ENCODE measurements around the gene ARHGEF1. TPM values are rescaled to one million over a fixed set of nuclear protein-coding genes. Genes with fewer than 3 reads are reported as not detected.
"Not testable (repeated sequence)": the region's sequence is repeated elsewhere in the genome, so short reads cannot be mapped to it uniquely, and the experiment has no call there.

ARHGEF1 gene
- total and polyA plus RNA-seq, 7 donors = 15.8 to 28.0 (median 20.7) TPM

DNA sequence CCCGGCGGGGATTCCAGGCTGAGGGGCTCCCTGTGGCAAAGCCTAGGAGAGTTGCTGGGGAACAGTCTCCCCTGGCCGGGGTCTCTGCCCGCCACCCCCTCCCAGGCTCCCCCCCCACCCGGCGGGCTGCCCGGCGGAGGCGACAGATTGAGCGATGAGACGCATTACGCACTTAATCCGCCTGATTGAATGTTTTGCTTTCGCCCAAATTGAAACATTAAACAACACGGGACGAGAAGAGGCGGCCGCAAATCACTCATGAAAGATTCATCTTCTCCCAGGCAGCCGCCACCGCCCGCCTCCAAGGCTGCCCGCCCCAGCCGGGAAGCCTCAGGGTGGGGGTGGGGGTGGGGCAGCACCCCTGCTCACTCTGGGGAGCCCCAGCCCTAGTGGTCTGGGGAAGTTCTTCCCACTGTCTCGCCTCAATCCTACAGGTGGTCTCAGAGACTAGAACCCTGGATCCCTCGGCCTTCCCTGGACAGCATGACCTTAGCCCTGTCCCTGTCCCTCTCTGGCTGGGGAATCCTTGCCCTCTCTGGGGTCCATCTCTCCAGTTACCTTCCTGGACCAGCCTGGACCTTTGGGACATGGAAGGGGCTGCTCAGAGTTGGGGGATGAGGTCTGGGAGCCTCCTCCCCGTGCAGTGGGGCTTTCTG is 52.9 kb downstream of the ARHGEF1 start:
- H3K27me3 ChIP-seq (ENCODE audit: insufficient read depth in 3 of 3, low read length in 2 of 3) = peaks cover 0 to 72% (median 30%) of the 10 kb centered on the region in 3 donors
- TF ChIP-seq, protein P1, sequence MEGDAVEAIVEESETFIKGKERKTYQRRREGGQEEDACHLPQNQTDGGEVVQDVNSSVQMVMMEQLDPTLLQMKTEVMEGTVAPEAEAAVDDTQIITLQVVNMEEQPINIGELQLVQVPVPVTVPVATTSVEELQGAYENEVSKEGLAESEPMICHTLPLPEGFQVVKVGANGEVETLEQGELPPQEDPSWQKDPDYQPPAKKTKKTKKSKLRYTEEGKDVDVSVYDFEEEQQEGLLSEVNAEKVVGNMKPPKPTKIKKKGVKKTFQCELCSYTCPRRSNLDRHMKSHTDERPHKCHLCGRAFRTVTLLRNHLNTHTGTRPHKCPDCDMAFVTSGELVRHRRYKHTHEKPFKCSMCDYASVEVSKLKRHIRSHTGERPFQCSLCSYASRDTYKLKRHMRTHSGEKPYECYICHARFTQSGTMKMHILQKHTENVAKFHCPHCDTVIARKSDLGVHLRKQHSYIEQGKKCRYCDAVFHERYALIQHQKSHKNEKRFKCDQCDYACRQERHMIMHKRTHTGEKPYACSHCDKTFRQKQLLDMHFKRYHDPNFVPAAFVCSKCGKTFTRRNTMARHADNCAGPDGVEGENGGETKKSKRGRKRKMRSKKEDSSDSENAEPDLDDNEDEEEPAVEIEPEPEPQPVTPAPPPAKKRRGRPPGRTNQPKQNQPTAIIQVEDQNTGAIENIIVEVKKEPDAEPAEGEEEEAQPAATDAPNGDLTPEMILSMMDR (IDR thresholded peaks at IDR 0.05) = no peak
- H3K4me3 ChIP-seq = no peak overlapping the region
- no peaks in the 10 kb centered on the region for H3K4me1 ChIP-seq
- 10 to 20% (median 12%) methylated on average over 23 to 26 of the region's 26 CpGs for whole genome bisulfite sequencing, 3 donors
- no peak overlapping the region for H3K27ac ChIP-seq
- no peaks in the 10 kb centered on the region for H3K36me3 ChIP-seq (ENCODE audit: insufficient read depth in 1 of 2, low read depth in 1 of 2)
- ATAC-seq = no peak
- intact Hi-C loops (cut with DNase I) = no loop called here
- no peak for DNase-seq
- no peaks in the 10 kb centered on the region for H3K9me3 ChIP-seq

DNA sequence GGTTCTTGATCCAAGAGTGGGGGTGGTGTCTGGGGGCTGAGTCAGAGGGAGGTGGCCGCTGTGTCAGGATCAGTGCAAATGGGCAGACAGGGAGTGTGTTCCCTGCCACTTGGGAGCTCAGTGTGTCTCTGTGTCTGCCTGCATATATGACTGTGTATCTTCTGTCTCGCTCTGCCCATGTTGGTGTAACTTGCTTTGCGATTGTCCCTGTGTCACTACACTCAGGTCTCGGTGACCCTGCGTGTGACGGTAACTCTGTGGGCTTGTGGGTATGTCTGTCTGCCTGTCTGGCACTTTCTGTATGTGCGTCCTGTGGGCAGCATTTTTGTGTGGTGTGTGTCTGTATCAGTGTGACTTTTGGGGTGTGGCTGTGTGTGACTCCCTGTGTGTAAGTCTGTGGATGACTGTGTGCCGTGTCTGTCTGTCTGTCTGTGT is 53.4 kb downstream of the ARHGEF1 start:
- TF ChIP-seq, protein P1 (IDR thresholded peaks at IDR 0.05) = no peak
- H3K4me1 ChIP-seq = peaks cover 3% of the 10 kb centered on the region
- DNase-seq (no peak), ATAC-seq (no peak)
- H3K27ac ChIP-seq = no peak overlapping the region
- no peaks in the 10 kb centered on the region for H3K9me3 ChIP-seq
- intact Hi-C loops (cut with DNase I) = no loop called here
- H3K4me3 ChIP-seq = no peak overlapping the region
- 59 to 66% (median 66%) methylated on average over 8 of the region's 8 CpGs for WGBS, 3 donors
- H3K27me3 ChIP-seq (ENCODE audit: insufficient read depth in 3 of 3, low read length in 2 of 3) = peaks cover under 1 to 72% (median 33%) of the 10 kb centered on the region in 3 donors
- H3K36me3 ChIP-seq (ENCODE audit: insufficient read depth in 1 of 2, low read depth in 1 of 2) = no peaks in the 10 kb centered on the region

DNA sequence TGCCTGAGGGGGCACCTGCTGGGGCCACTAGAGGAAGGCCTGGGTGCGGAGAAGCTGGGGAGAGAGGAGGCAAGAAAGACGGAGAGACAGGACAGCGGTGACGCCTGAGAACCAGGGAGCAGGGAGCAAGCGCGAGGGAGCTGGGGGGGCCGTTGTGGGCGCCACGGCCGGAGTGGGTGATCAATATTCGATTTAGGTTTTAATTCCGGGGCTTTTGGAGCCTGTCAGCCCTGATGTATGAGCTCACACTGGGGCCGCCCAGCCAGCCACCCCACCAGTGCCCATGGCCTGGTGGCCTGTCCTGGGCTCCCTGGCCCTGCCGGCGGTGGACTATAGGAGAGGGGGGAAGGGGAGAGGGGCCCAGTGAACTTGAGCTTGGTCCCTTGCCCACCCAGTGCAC is 54.0 kb downstream of the ARHGEF1 start:
- Histone ChIP-seq H3K4me3 (no peak overlapping the region), H3K4me1 (peaks cover 3% of the 10 kb centered on the region), H3K9me3 (no peaks in the 10 kb centered on the region), H3K27ac (no peak overlapping the region), H3K27me3 (ENCODE audit: insufficient read depth in 3 of 3, low read length in 2 of 3) (peaks cover 3 to 73% (median 37%) of the 10 kb centered on the region in 3 donors), H3K36me3 (ENCODE audit: insufficient read depth in 1 of 2, low read depth in 1 of 2) (no peaks in the 10 kb centered on the region)
- no peak for DNase-seq
- 53 to 62% (median 54%) methylated on average over 9 to 15 of the region's 15 CpGs for WGBS, 3 donors
- TF ChIP-seq, protein P1 (IDR thresholded peaks at IDR 0.05) = no peak
- ATAC-seq = no peak
- intact Hi-C loops (cut with DNase I) = no loop called here

DNA sequence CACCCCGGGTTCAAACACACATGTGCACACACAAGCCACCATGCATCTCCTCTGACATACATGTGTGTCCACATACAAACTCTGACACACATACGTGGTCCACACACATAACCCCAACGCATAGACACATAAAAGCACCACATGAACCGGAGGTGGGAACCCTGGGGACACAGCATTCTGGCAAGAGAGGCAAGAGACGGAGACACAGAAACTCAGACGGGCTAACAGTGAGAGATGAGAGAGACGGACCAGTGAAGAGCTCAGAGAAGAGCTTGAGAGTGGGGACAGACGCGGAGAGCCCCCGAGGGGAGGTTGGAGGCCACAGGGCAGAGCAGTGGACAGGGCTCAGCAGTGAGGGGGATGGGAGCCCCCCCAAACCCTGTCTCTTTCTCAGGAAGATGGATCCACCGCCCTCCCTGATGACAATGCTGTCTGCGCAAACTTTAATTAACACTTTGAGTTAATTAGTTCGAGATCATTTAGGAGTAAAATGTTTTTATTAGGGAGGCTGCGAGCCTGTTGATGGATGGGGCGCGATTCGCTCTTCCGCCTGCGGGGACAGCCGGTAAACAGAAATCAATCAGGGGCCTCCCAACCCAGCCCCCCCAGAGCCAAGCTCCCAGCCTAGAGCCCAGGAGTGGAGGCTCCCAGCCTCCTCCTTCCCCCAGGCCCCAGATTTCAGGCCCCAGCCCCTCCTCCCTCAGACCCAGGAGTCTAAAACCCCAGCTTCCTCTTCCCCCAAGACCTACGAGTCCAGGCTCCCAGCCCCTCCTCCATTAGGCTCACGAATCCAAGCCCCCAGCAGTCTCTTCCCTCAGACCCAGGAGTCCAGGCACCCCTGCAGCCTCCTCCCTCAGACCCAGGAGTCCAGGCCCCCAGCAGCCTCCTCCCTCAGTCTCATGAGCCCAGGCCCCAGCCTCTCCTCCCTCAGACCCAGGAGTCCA is 54.8 kb downstream of the ARHGEF1 start:
- H3K4me3 ChIP-seq = no peak overlapping the region
- no peaks in the 10 kb centered on the region for H3K36me3 ChIP-seq (ENCODE audit: insufficient read depth in 1 of 2, low read depth in 1 of 2)
- H3K9me3 ChIP-seq = no peaks in the 10 kb centered on the region
- peaks cover 3 to 67% (median 33%) of the 10 kb centered on the region in 3 donors for H3K27me3 ChIP-seq (ENCODE audit: insufficient read depth in 3 of 3, low read length in 2 of 3)
- TF ChIP-seq, protein P1 (IDR thresholded peaks at IDR 0.05) = no peak
- peaks cover 3% of the 10 kb centered on the region for H3K4me1 ChIP-seq
- WGBS, 3 donors = 41 to 44% (median 41%) methylated on average over 21 to 22 of the region's 22 CpGs
- no peak overlapping the region for H3K27ac ChIP-seq
- intact Hi-C loops (cut with DNase I) = no loop called here
- DNase-seq = no peak
- no peak for ATAC-seq

DNA sequence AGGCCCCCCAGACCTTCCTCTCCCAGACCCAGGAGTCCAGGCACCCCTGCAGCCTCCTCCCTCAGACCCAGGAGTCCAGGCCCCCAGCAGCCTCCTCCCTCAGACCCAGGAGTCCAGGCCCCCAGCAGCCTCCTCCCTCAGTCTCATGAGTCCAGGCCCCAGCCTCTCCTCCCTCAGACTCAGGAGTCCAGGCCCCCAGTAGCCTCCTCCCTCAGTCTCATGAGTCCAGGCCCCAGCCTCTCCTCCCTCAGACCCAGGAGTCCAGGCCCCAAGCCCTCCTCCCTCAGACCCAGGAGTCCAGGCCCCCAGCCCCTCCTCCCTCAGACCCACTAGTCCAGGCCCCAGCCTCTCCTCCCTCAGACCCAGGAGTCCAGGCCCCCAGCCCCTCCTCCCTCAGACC is 56.2 kb downstream of the ARHGEF1 start:
- H3K27me3 ChIP-seq (ENCODE audit: insufficient read depth in 3 of 3, low read length in 2 of 3) = peaks cover 3 to 62% (median 28%) of the 10 kb centered on the region in 3 donors
- DNase-seq; H3K27ac ChIP-seq; intact Hi-C loops (cut with DNase I); ATAC-seq; H3K36me3 ChIP-seq (ENCODE audit: insufficient read depth in 1 of 2, low read depth in 1 of 2); H3K4me3 ChIP-seq; H3K4me1 ChIP-seq; H3K9me3 ChIP-seq: not testable (repeated sequence)
